Stimulated activated CD8-positive, alpha-beta memory T cell treated with anti-CD3 and anti-CD28 coated beads, Interleukin-4, amount 100 ng/mL, for 24 hours (primary cell): ENCODE results near the gene ZSCAN20.
"Not testable (repeated sequence)": the region's sequence is repeated elsewhere in the genome, so short reads cannot be mapped to it uniquely, and the experiment has no call there.

Experiments used
- DNase-seq: peaks from one replicate; pipeline ENCODE4 v3.0.0-alpha.2; 2020; ENCODE audit warnings: low read depth

Gene ZSCAN20

GRCh38 chr1:33488624-33489023, 16.2 kb downstream of the ZSCAN20 start:
- DNase-seq, result no peak

- DNase-seq, result no peak
These were observed 22.5 kb downstream of the ZSCAN20 start for GRCh38 chr1:33494929-33495328.

- no peak for DNase-seq
These were observed 25.0 kb downstream of the ZSCAN20 start for GRCh38 chr1:33497410-33497809.

- no peak for DNase-seq
These were observed 28.1 kb downstream of the ZSCAN20 start for GRCh38 chr1:33500547-33500946.

GRCh38 chr1:33501309-33501708, 28.9 kb downstream of the ZSCAN20 start:
- DNase-seq, result no peak

GRCh38 chr1:33501774-33502173, 29.3 kb downstream of the ZSCAN20 start:
- no peak for DNase-seq

- no peak for DNase-seq
These were observed 30.3 kb downstream of the ZSCAN20 start for GRCh38 chr1:33502726-33503125.

GRCh38 chr1:33503506-33503905, 31.1 kb downstream of the ZSCAN20 start:
- no peak for DNase-seq

- no peak for DNase-seq
These were observed 35.2 kb downstream of the ZSCAN20 start for GRCh38 chr1:33507661-33508060.

- no peak for DNase-seq
These were observed 35.7 kb downstream of the ZSCAN20 start for GRCh38 chr1:33508151-33508550.

- not testable (repeated sequence) for DNase-seq
These were observed 36.8 kb downstream of the ZSCAN20 start for GRCh38 chr1:33509276-33509675.

- DNase-seq, result no peak
These were observed 40.0 kb downstream of the ZSCAN20 start for GRCh38 chr1:33512226-33513011.

- no peak for DNase-seq
These were observed 42.7 kb downstream of the ZSCAN20 start for GRCh38 chr1:33515112-33515511.

GRCh38 chr1:33515607-33516006, 43.2 kb downstream of the ZSCAN20 start:
- DNase-seq, result no peak

- no peak for DNase-seq
These were observed 44.0 kb downstream of the ZSCAN20 start for GRCh38 chr1:33516428-33516827.

GRCh38 chr1:33516891-33517567, 44.6 kb downstream of the ZSCAN20 start:
- no peak for DNase-seq

- DNase-seq, result no peak
These were observed 45.3 kb downstream of the ZSCAN20 start for GRCh38 chr1:33517596-33518250.

GRCh38 chr1:33519240-33519884, 46.9 kb downstream of the ZSCAN20 start:
- no peak for DNase-seq

GRCh38 chr1:33524586-33524985, 52.1 kb downstream of the ZSCAN20 start:
- DNase-seq, result no peak

GRCh38 chr1:33527934-33528333, 55.5 kb downstream of the ZSCAN20 start:
- DNase-seq, result no peak

- DNase-seq, result no peak
These were observed 57.5 kb downstream of the ZSCAN20 start for GRCh38 chr1:33529957-33530356.

GRCh38 chr1:33532250-33532649, 59.8 kb downstream of the ZSCAN20 start:
- DNase-seq, result no peak

- no peak for DNase-seq
These were observed 60.5 kb downstream of the ZSCAN20 start for GRCh38 chr1:33532936-33533335.
